Neutrophil (primary cell): ENCODE results near the gene FAM193B.

Experiments used
- H3K27ac ChIP-seq: fragments of 200-600 bp; sonication (generic); 2 replicates; pipeline ENCODE4 v1.5.1; 2016; ENCODE audit warnings: mild to moderate bottlenecking, moderate library complexity
- H3K27me3 ChIP-seq: fragments of 200-600 bp; sonication (generic); 2 replicates; pipeline ENCODE4 v1.6.0; 2016; ENCODE audit warnings: mild to moderate bottlenecking
- H3K36me3 ChIP-seq: fragments of 200-600 bp; sonication (generic); 2 replicates; pipeline ENCODE4 v1.5.1; 2017
- H3K4me1 ChIP-seq, 2 experiments: fragments of 200-600 bp in 1 of 2; sonication (generic) in 1 of 2; 1 replicate in 1 of 2; 2 replicates in 1 of 2; pipeline versions ENCODE4 v1.5.1 to v1.6.1; 2013 to 2016; ENCODE audit warnings: low read depth in 1 of 2, low read length in 1 of 2, mild to moderate bottlenecking in 1 of 2, moderate library complexity in 1 of 2; ENCODE audit not compliant: control insufficient read depth in 1 of 2, insufficient read depth in 1 of 2
- H3K4me3 ChIP-seq, 2 experiments: fragments of 200-600 bp in 1 of 2; sonication (generic) in 1 of 2; 1 replicate in 1 of 2; 2 replicates in 1 of 2; pipeline ENCODE4 v1.5.1; 2013 to 2016; ENCODE audit warnings: low read depth in 1 of 2, low read length in 1 of 2, mild to moderate bottlenecking in 1 of 2, moderate library complexity in 1 of 2
- H3K9me3 ChIP-seq: fragments of 200-600 bp; sonication (generic); 2 replicates; pipeline ENCODE4 v1.5.1; 2016
- CTCF ChIP-seq: fragments of 200-600 bp; sonication (generic); IDR thresholded peaks from 2 replicates; pipeline ENCODE4 v1.5.1; 2016; ENCODE audit warnings: antibody characterized with exemption

The FAM193B gene

DNA sequence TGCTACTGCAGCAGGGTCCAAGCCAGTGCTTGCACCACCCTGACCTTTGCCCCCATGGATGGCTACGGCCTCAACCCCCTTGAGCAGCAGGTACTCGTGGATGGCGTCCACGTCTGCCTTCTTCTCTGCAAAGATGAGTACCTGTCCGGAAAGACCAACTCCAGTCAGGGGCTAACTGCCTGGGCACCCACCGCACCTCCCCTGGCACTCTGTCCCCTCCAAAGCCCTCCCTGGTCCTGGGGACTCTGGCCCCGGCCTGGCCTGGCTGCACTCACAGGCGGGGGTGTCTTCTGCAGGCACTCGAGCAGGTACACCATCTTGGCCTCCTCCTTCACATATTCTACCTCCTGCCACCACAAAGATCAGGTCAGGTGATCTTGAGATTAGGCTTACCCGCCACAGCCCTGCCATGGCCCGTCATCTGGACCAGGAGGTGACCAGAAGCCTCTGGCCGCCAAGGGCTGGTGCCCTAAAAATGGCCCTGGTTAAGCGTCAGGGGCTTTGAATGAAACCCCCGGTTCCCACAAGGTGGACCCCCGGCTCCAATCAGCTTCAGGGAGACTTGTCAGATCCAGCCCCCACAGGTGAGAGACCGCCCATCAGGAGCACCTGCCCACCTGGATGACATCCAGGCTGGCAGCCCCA, 41.5 kb downstream of the FAM193B start:
- peaks cover 35% of the 10 kb centered on the region for H3K36me3 ChIP-seq

GRCh38 chr5:177511796-177512675, 42.3 kb downstream of the FAM193B start:
- Histone ChIP-seq H3K27me3 (no peaks in the 10 kb centered on the region), H3K27ac (peak overlapping the region; percentile 99), H3K36me3 (peaks cover 42% of the 10 kb centered on the region), H3K4me3 (peak overlapping the region in 1 of 2 experiments; percentile 20), H3K4me1 (peaks cover 48 to 63% of the 10 kb centered on the region in 2 experiments), H3K9me3 (no peaks in the 10 kb centered on the region)
- no peak for TF ChIP-seq CTCF

More for the DNA sequence above, 41.5 kb downstream of the FAM193B start:
- TF ChIP-seq CTCF = no peak
- no peak overlapping the region for H3K4me3 ChIP-seq
- peak overlapping the region; percentile 99 for H3K27ac ChIP-seq
- no peaks in the 10 kb centered on the region for H3K27me3 ChIP-seq
- peaks cover 47 to 61% of the 10 kb centered on the region in 2 experiments for H3K4me1 ChIP-seq
- no peaks in the 10 kb centered on the region for H3K9me3 ChIP-seq

GRCh38 chr5:177511181-177511580, 43.2 kb downstream of the FAM193B start:
- H3K4me3 ChIP-seq = peak overlapping the region; percentile 88 to 100
- no peaks in the 10 kb centered on the region for H3K9me3 ChIP-seq
- TF ChIP-seq CTCF = no peak
- no peaks in the 10 kb centered on the region for H3K27me3 ChIP-seq
- peaks cover 50 to 67% of the 10 kb centered on the region in 2 experiments for H3K4me1 ChIP-seq
- H3K27ac ChIP-seq = peak overlapping the region; percentile 99
- H3K36me3 ChIP-seq = peaks cover 51% of the 10 kb centered on the region

- H3K4me1 ChIP-seq = peaks cover 50 to 65% of the 10 kb centered on the region in 2 experiments
- peaks cover 56% of the 10 kb centered on the region for H3K36me3 ChIP-seq
- H3K27ac ChIP-seq = peak overlapping the region; percentile 99
- H3K27me3 ChIP-seq = no peaks in the 10 kb centered on the region
- peak; percentile 54 for TF ChIP-seq CTCF
- peak overlapping the region; percentile 88 to 100 for H3K4me3 ChIP-seq
- H3K9me3 ChIP-seq = no peaks in the 10 kb centered on the region
Measured at GRCh38 chr5:177510567-177511053, 43.8 kb downstream of the FAM193B start.

GRCh38 chr5:177509991-177510566, 44.3 kb downstream of the FAM193B start:
- Histone ChIP-seq H3K36me3 (peaks cover 61% of the 10 kb centered on the region), H3K4me3 (peak overlapping the region; percentile 88 to 100), H3K9me3 (no peaks in the 10 kb centered on the region), H3K27ac (peak overlapping the region; percentile 99), H3K4me1 (peaks cover 54 to 65% of the 10 kb centered on the region in 2 experiments), H3K27me3 (no peaks in the 10 kb centered on the region)
- TF ChIP-seq CTCF = no peak
